Epidermal melanocyte (primary cell): Measurements from ENCODE around the gene SGSM2.

ENCODE experiments used
- DNase-seq: peaks from one replicate; pipeline ENCODE4 v3.0.0; 2011; ENCODE audit warnings: low spot score; ENCODE audit not compliant: insufficient read length

The SGSM2 gene

GRCh38 chr17:2335726-2336214 lies 1.5 kb upstream of the SGSM2 start:
- DNase-seq, result no peak

- peak; percentile 99 for DNase-seq
These were observed 968 bp upstream of the SGSM2 start, which contains the start of gene TSR1 for GRCh38 chr17:2336215-2336851. Gene TSR1 (minus strand): TSS chr17:2336457. CDS start chr17:2336427, 30 bp downstream.

- peak; percentile 67 for DNase-seq
These were observed 428 bp downstream of the SGSM2 start for GRCh38 chr17:2337544-2338314.

- DNase-seq, result no peak
These were observed 985 bp downstream of the SGSM2 start for GRCh38 chr17:2338315-2338657.

GRCh38 chr17:2343421-2343820 lies 6.1 kb downstream of the SGSM2 start:
- DNase-seq, result no peak

GRCh38 chr17:2344528-2344927 lies 7.2 kb downstream of the SGSM2 start:
- no peak for DNase-seq

GRCh38 chr17:2346475-2346874 lies 9.2 kb downstream of the SGSM2 start:
- no peak for DNase-seq

- peak; percentile 91 for DNase-seq
These were observed 10.7 kb downstream of the SGSM2 start for GRCh38 chr17:2347805-2348685.

GRCh38 chr17:2351269-2351668 lies 14.0 kb downstream of the SGSM2 start:
- no peak for DNase-seq

- DNase-seq, result no peak
These were observed 17.0 kb downstream of the SGSM2 start for GRCh38 chr17:2354311-2354710.

- DNase-seq, result no peak
These were observed 19.9 kb downstream of the SGSM2 start for GRCh38 chr17:2357237-2357636.

- no peak for DNase-seq
These were observed 20.7 kb downstream of the SGSM2 start for GRCh38 chr17:2357931-2358434.

GRCh38 chr17:2361010-2361760 lies 23.9 kb downstream of the SGSM2 start:
- no peak for DNase-seq

GRCh38 chr17:2362016-2362415 lies 24.7 kb downstream of the SGSM2 start:
- no peak for DNase-seq

GRCh38 chr17:2362416-2362815 lies 25.1 kb downstream of the SGSM2 start:
- DNase-seq, result no peak

GRCh38 chr17:2362881-2363280 lies 25.6 kb downstream of the SGSM2 start:
- DNase-seq, result no peak

GRCh38 chr17:2363318-2363717 lies 26.0 kb downstream of the SGSM2 start:
- DNase-seq, result no peak

GRCh38 chr17:2363851-2364762 lies 26.8 kb downstream of the SGSM2 start:
- DNase-seq, result no peak

- no peak for DNase-seq
These were observed 27.4 kb downstream of the SGSM2 start for GRCh38 chr17:2364763-2365116.

- no peak for DNase-seq
These were observed 27.8 kb downstream of the SGSM2 start for GRCh38 chr17:2365132-2365531.
